ENCODE data around the gene MSANTD2. TPM values are rescaled to one million over a fixed set of nuclear protein-coding genes. Genes with fewer than 3 reads are reported as not detected.

MSANTD2 gene
- total RNA-seq, 1 donor from 2014 or later, result 13.3 TPM

- intact Hi-C loops (cut with DNase I), result no loop called here
- TF ChIP-seq CTCF (IDR thresholded peaks at IDR 0.05), result no peak
- Histone ChIP-seq H3K36me3 (no peaks in the 10 kb centered on the region), H3K9me3 (no peaks in the 10 kb centered on the region), H3K27ac (peak overlapping the region; percentile 71), H3K27me3 (peaks cover 4% of the 10 kb centered on the region), H3K4me3 (peak overlapping the region; percentile 19), H3K4me1 (peaks cover 13% of the 10 kb centered on the region)
- peak; percentile 95 for ATAC-seq
- peak; percentile 88 for DNase-seq
Measured at GRCh38 chr11:124724979-124725718, 75.1 kb downstream of the MSANTD2 start.

- peaks cover 32% of the 10 kb centered on the region for H3K4me1 ChIP-seq
- no peaks in the 10 kb centered on the region for H3K36me3 ChIP-seq
- H3K4me3 ChIP-seq, result no peak overlapping the region
- intact Hi-C loops (cut with DNase I), result no loop called here
- ATAC-seq, result no peak
- H3K27me3 ChIP-seq, result peaks cover 25% of the 10 kb centered on the region
- no peak overlapping the region for H3K27ac ChIP-seq
- no peak for TF ChIP-seq CTCF (IDR thresholded peaks at IDR 0.05)
- no peak for DNase-seq
- H3K9me3 ChIP-seq, result no peaks in the 10 kb centered on the region
Measured at GRCh38 chr11:124722176-124722575, 78.0 kb downstream of the MSANTD2 start.

- Histone ChIP-seq H3K4me1 (peaks cover 19% of the 10 kb centered on the region), H3K9me3 (no peaks in the 10 kb centered on the region), H3K4me3 (no peak overlapping the region), H3K27ac (no peak overlapping the region), H3K27me3 (peaks cover 28% of the 10 kb centered on the region), H3K36me3 (no peaks in the 10 kb centered on the region)
- DNase-seq (no peak), ATAC-seq (no peak)
- intact Hi-C loops (cut with DNase I), result no loop called here
- TF ChIP-seq CTCF (IDR thresholded peaks at IDR 0.05), result no peak
Measured at GRCh38 chr11:124719534-124719933, 80.7 kb downstream of the MSANTD2 start.

- Histone ChIP-seq H3K27ac (no peak overlapping the region), H3K36me3 (no peaks in the 10 kb centered on the region), H3K27me3 (peaks cover 28% of the 10 kb centered on the region), H3K4me1 (peaks cover 19% of the 10 kb centered on the region), H3K4me3 (no peak overlapping the region), H3K9me3 (no peaks in the 10 kb centered on the region)
- intact Hi-C loops (cut with DNase I), result no loop called here
- ATAC-seq (no peak), DNase-seq (no peak)
- TF ChIP-seq CTCF (IDR thresholded peaks at IDR 0.05), result no peak
Measured at GRCh38 chr11:124718801-124719200, 81.4 kb downstream of the MSANTD2 start.

- H3K4me3 ChIP-seq, result peak overlapping the region; percentile 50
- intact Hi-C loops (cut with DNase I), result no loop called here
- H3K9me3 ChIP-seq, result no peaks in the 10 kb centered on the region
- H3K36me3 ChIP-seq, result no peaks in the 10 kb centered on the region
- H3K27ac ChIP-seq, result peak overlapping the region; percentile 73
- TF ChIP-seq CTCF (IDR thresholded peaks at IDR 0.05), result no peak
- H3K27me3 ChIP-seq, result peaks cover 28% of the 10 kb centered on the region
- ATAC-seq, result peak; percentile 80
- H3K4me1 ChIP-seq, result peaks cover 19% of the 10 kb centered on the region
- peak; percentile 81 for DNase-seq
Measured at GRCh38 chr11:124717786-124718651, 82.2 kb downstream of the MSANTD2 start.
